Measurements from ENCODE around the gene TCERG1L. TPM values are rescaled to one million over a fixed set of nuclear protein-coding genes. Genes with fewer than 3 reads are reported as not detected.

Gene TCERG1L
- total and polyA plus RNA-seq, 5 donors from 2014 or later = not detected

DNA sequence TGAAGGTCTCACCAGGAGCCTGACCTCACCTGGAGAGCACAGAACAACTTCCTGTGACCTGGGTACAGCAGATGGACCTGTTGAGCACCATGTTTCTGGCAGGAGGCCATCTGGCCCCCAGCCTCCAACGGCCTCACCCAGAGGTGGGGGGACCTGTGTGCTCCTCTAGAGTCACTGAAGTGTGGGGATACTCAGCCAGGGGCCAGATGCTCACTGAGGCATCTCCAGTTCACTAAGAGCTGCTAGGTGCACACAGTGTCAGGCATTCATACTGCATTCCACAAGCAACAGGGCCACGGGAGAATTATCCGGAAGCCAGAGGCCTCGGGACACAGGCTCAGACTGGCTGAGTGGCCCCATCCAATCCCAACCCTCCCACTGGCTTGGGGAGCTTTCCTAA is 161.4 kb downstream of the TCERG1L start:
- DNase-seq (no peak), ATAC-seq (ENCODE audit: low read depth in 2 of 2) (no peak)
- Mint-ChIP-seq H3K9me3 (peaks cover 0 to 14% (median 6%) of the 10 kb centered on the region in 7 donors), H3K27ac (no peak overlapping the region), H3K4me1 (no peaks in the 10 kb centered on the region), H3K27me3 (peaks cover 5% of the 10 kb centered on the region), H3K36me3 (no peaks in the 10 kb centered on the region), H3K4me3 (no peak overlapping the region)
- no peaks in the 10 kb centered on the region for H3K4me1 ChIP-seq (ENCODE audit: control insufficient read depth, insufficient read depth, low read length, poor library complexity, severe bottlenecking)
- no peak overlapping the region for H3K4me3 ChIP-seq (ENCODE audit: low read depth, low read length)
- H3K36me3 ChIP-seq (ENCODE audit: control insufficient read depth, insufficient read depth, low read length) = no peaks in the 10 kb centered on the region
- peaks cover 0 to 3% of the 10 kb centered on the region in 2 experiments for H3K9me3 ChIP-seq (ENCODE audit: control insufficient read depth in 2 of 2, low read length in 2 of 2)
- no peaks in the 10 kb centered on the region for H3K27me3 ChIP-seq (ENCODE audit: control insufficient read depth, insufficient read depth, low read length)
- H3K27ac ChIP-seq (ENCODE audit: insufficient read depth, low read length, poor library complexity, severe bottlenecking) = no peak overlapping the region

DNA sequence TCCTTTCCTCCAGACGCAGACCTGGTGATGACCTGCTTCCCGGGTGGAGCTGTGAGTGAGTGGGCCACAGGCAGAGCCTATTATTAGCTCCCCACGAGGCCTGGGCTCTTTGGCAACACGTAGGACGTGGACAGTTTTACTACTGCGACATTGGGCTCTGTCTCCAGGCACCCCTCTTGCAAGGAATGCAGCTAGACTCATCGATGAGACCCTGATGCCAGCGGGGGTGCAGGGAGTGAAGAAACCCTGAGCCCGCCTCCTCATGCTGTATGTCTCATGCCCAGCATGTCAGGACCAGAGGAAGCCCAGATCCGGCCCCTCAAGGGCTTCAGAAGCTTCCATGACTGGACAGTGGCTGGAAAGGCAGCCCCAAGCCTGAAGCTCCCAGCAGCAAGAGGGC is 161.9 kb downstream of the TCERG1L start:
- Mint-ChIP-seq H3K27me3 (peaks cover 5% of the 10 kb centered on the region), H3K4me1 (no peaks in the 10 kb centered on the region), H3K4me3 (no peak overlapping the region), H3K9me3 (peaks cover 0 to 14% (median 6%) of the 10 kb centered on the region in 7 donors), H3K36me3 (no peaks in the 10 kb centered on the region), H3K27ac (no peak overlapping the region)
- DNase-seq (no peak), ATAC-seq (ENCODE audit: low read depth in 2 of 2) (no peak)
- H3K9me3 ChIP-seq (ENCODE audit: control insufficient read depth in 2 of 2, low read length in 2 of 2) = peaks cover 0 to 3% of the 10 kb centered on the region in 2 experiments
- H3K4me3 ChIP-seq (ENCODE audit: low read depth, low read length) = no peak overlapping the region
- no peak overlapping the region for H3K27ac ChIP-seq (ENCODE audit: insufficient read depth, low read length, poor library complexity, severe bottlenecking)
- no peaks in the 10 kb centered on the region for H3K36me3 ChIP-seq (ENCODE audit: control insufficient read depth, insufficient read depth, low read length)
- H3K27me3 ChIP-seq (ENCODE audit: control insufficient read depth, insufficient read depth, low read length) = no peaks in the 10 kb centered on the region
- no peaks in the 10 kb centered on the region for H3K4me1 ChIP-seq (ENCODE audit: control insufficient read depth, insufficient read depth, low read length, poor library complexity, severe bottlenecking)

DNA sequence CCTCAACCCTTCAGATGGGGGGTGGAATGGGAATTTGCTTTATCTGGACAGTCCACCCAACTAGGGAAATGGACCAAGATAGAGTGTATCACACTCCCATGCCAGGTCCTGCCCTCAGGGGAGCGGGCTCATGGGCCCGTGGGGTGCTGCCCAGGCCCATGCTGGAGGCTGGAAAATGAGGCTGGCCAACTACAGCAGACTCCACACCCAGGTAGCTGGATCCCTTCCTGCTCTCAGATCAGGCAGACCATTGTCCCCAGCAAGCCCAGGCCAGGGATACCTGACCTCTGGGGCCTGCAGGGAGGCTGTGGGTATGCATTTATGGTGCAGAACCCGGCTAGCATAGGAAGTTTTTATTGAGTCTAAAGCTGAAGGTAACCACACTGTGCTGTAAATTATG is 162.4 kb downstream of the TCERG1L start:
- Mint-ChIP-seq H3K27ac (no peak overlapping the region), H3K4me1 (no peaks in the 10 kb centered on the region), H3K36me3 (no peaks in the 10 kb centered on the region), H3K27me3 (peaks cover 5% of the 10 kb centered on the region), H3K9me3 (peaks cover 0 to 14% (median 6%) of the 10 kb centered on the region in 7 donors), H3K4me3 (no peak overlapping the region)
- DNase-seq (no peak), ATAC-seq (ENCODE audit: low read depth in 2 of 2) (no peak)
- Histone ChIP-seq H3K9me3 (ENCODE audit: control insufficient read depth in 2 of 2, low read length in 2 of 2) (peaks cover 0 to 3% of the 10 kb centered on the region in 2 experiments), H3K27ac (ENCODE audit: insufficient read depth, low read length, poor library complexity, severe bottlenecking) (no peak overlapping the region), H3K36me3 (ENCODE audit: control insufficient read depth, insufficient read depth, low read length) (no peaks in the 10 kb centered on the region), H3K27me3 (ENCODE audit: control insufficient read depth, insufficient read depth, low read length) (no peaks in the 10 kb centered on the region), H3K4me1 (ENCODE audit: control insufficient read depth, insufficient read depth, low read length, poor library complexity, severe bottlenecking) (no peaks in the 10 kb centered on the region), H3K4me3 (ENCODE audit: low read depth, low read length) (no peak overlapping the region)

DNA sequence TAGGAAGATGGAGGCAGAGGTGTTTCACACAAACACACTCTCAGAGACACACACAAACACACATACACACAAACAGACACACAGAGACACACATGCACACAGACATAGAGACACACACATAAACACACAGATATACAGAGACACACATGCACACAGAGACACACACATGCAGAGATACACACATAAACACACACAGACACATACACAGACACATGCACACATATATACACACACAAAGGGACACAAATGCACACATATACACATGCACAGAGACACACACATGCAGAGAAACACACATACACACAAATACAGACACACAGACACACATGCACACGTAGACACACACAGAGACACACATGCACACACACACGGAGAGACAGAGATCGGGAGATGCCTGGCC is 163.3 kb downstream of the TCERG1L start:
- H3K36me3 ChIP-seq (ENCODE audit: control insufficient read depth, insufficient read depth, low read length) = no peaks in the 10 kb centered on the region
- H3K9me3 Mint-ChIP-seq = peaks cover 4 to 14% (median 8%) of the 10 kb centered on the region in 7 donors
- no peaks in the 10 kb centered on the region for H3K36me3 Mint-ChIP-seq
- H3K4me1 ChIP-seq (ENCODE audit: control insufficient read depth, insufficient read depth, low read length, poor library complexity, severe bottlenecking) = no peaks in the 10 kb centered on the region
- ATAC-seq (ENCODE audit: low read depth in 2 of 2) = no peak
- no peak overlapping the region for H3K4me3 ChIP-seq (ENCODE audit: low read depth, low read length)
- DNase-seq = no peak
- no peaks in the 10 kb centered on the region for H3K27me3 ChIP-seq (ENCODE audit: control insufficient read depth, insufficient read depth, low read length)
- H3K9me3 ChIP-seq (ENCODE audit: control insufficient read depth in 2 of 2, low read length in 2 of 2) = peaks cover 0 to 3% of the 10 kb centered on the region in 2 experiments
- peaks cover 5% of the 10 kb centered on the region for H3K27me3 Mint-ChIP-seq
- no peak overlapping the region for H3K27ac ChIP-seq (ENCODE audit: insufficient read depth, low read length, poor library complexity, severe bottlenecking)
- H3K4me3 Mint-ChIP-seq = no peak overlapping the region
- no peaks in the 10 kb centered on the region for H3K4me1 Mint-ChIP-seq
- H3K27ac Mint-ChIP-seq = no peak overlapping the region

DNA sequence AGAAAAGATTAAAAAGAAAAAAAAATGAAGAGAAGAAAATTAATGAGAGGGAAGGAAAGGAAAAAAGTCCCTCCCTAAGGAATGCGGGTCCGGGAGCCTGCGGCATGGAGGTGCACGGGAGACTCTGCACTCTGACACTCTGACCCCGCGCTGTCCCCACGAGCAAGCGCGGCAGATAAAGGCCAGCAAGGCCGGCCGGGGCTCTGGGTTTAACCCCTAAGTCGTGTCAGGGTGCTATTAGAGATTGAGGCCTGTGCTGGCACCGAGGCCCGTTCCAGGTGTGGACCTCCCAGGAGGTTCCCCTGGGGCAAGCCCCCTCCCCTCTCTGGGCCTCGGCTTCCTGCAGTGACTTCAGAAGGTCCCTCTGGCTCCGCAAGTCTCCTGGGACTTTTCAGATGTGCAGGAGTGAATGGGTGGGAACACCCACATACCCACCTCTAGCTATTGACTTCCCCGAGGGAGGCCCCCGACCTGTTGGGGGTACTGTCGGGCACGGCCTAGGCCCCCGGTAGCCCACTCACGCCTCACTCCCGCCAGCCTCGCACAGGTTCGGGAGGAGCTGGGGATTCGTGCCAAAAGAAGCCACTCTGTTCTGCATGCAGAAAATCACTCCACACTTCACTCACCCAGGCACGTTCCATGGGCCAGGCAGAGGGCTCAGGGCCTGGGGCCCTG is 164.1 kb downstream of the TCERG1L start:
- no peak for DNase-seq
- Histone ChIP-seq H3K4me1 (ENCODE audit: control insufficient read depth, insufficient read depth, low read length, poor library complexity, severe bottlenecking) (no peaks in the 10 kb centered on the region), H3K27ac (ENCODE audit: insufficient read depth, low read length, poor library complexity, severe bottlenecking) (no peak overlapping the region), H3K27me3 (ENCODE audit: control insufficient read depth, insufficient read depth, low read length) (no peaks in the 10 kb centered on the region), H3K9me3 (ENCODE audit: control insufficient read depth in 2 of 2, low read length in 2 of 2) (no peaks in the 10 kb centered on the region), H3K36me3 (ENCODE audit: control insufficient read depth, insufficient read depth, low read length) (no peaks in the 10 kb centered on the region), H3K4me3 (ENCODE audit: low read depth, low read length) (no peak overlapping the region)
- H3K36me3 Mint-ChIP-seq = no peaks in the 10 kb centered on the region
- ATAC-seq (ENCODE audit: low read depth in 2 of 2) = no peak
- no peak overlapping the region for H3K4me3 Mint-ChIP-seq
- H3K27me3 Mint-ChIP-seq = no peaks in the 10 kb centered on the region
- no peaks in the 10 kb centered on the region for H3K4me1 Mint-ChIP-seq
- peaks cover 3 to 9% (median 4%) of the 10 kb centered on the region in 7 donors for H3K9me3 Mint-ChIP-seq
- no peak overlapping the region for H3K27ac Mint-ChIP-seq

DNA sequence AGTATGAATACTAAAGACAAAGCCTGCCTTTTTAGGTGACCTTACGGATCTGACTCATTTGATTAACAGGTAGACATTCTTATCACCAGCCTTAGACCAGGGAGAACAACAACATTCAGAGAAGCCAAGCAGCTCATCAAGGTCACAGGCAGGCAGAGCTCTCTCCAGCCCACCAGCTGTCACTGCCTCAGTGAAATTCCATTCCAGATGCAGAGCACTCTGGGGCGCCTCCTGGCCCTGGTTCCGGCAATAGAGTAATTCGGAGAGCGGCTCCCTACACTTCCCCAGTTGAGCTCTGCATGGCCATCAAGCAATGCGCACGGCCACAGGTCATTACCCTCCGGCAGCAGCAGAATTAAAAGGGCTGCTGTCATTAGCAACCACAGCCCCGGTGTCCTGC is 164.7 kb downstream of the TCERG1L start:
- H3K27ac Mint-ChIP-seq = no peak overlapping the region
- DNase-seq (no peak), ATAC-seq (ENCODE audit: low read depth in 2 of 2) (no peak)
- Histone ChIP-seq H3K27me3 (ENCODE audit: control insufficient read depth, insufficient read depth, low read length) (no peaks in the 10 kb centered on the region), H3K9me3 (ENCODE audit: control insufficient read depth in 2 of 2, low read length in 2 of 2) (no peaks in the 10 kb centered on the region), H3K4me3 (ENCODE audit: low read depth, low read length) (no peak overlapping the region), H3K4me1 (ENCODE audit: control insufficient read depth, insufficient read depth, low read length, poor library complexity, severe bottlenecking) (no peaks in the 10 kb centered on the region), H3K27ac (ENCODE audit: insufficient read depth, low read length, poor library complexity, severe bottlenecking) (no peak overlapping the region), H3K36me3 (ENCODE audit: control insufficient read depth, insufficient read depth, low read length) (no peaks in the 10 kb centered on the region)
- no peaks in the 10 kb centered on the region for H3K27me3 Mint-ChIP-seq
- no peaks in the 10 kb centered on the region for H3K4me1 Mint-ChIP-seq
- peaks cover 0 to 5% (median 1%) of the 10 kb centered on the region in 7 donors for H3K9me3 Mint-ChIP-seq
- H3K36me3 Mint-ChIP-seq = no peaks in the 10 kb centered on the region
- no peak overlapping the region for H3K4me3 Mint-ChIP-seq

DNA sequence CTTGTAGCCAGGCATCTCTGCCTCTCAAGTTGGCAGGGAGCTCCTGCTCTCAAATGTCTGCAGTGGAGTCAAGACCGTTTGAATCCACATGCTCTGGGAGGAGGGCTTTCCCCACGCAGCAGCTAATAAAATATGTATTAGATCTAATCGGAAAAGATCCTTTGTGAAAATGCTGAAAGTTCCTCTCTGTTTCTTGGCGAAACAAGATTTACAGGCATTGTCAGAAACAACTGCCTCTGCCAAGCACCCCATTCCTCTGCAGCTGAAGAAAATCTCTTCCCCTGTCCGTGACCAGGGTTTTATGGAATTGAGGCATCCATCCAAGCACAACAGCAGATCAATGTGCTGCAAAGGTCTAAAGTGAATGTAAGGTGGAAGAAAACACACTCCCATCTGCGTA is 165.8 kb downstream of the TCERG1L start:
- Histone ChIP-seq H3K4me1 (ENCODE audit: control insufficient read depth, insufficient read depth, low read length, poor library complexity, severe bottlenecking) (no peaks in the 10 kb centered on the region), H3K27ac (ENCODE audit: insufficient read depth, low read length, poor library complexity, severe bottlenecking) (no peak overlapping the region), H3K27me3 (ENCODE audit: control insufficient read depth, insufficient read depth, low read length) (no peaks in the 10 kb centered on the region), H3K36me3 (ENCODE audit: control insufficient read depth, insufficient read depth, low read length) (no peaks in the 10 kb centered on the region), H3K4me3 (ENCODE audit: low read depth, low read length) (no peak overlapping the region), H3K9me3 (ENCODE audit: control insufficient read depth in 2 of 2, low read length in 2 of 2) (no peaks in the 10 kb centered on the region)
- no peak overlapping the region for H3K4me3 Mint-ChIP-seq
- H3K27ac Mint-ChIP-seq = no peak overlapping the region
- peaks cover 0 to 5% (median 1%) of the 10 kb centered on the region in 7 donors for H3K9me3 Mint-ChIP-seq
- no peak for DNase-seq
- ATAC-seq (ENCODE audit: low read depth in 2 of 2) = no peak
- no peaks in the 10 kb centered on the region for H3K27me3 Mint-ChIP-seq
- no peaks in the 10 kb centered on the region for H3K4me1 Mint-ChIP-seq
- no peaks in the 10 kb centered on the region for H3K36me3 Mint-ChIP-seq

DNA sequence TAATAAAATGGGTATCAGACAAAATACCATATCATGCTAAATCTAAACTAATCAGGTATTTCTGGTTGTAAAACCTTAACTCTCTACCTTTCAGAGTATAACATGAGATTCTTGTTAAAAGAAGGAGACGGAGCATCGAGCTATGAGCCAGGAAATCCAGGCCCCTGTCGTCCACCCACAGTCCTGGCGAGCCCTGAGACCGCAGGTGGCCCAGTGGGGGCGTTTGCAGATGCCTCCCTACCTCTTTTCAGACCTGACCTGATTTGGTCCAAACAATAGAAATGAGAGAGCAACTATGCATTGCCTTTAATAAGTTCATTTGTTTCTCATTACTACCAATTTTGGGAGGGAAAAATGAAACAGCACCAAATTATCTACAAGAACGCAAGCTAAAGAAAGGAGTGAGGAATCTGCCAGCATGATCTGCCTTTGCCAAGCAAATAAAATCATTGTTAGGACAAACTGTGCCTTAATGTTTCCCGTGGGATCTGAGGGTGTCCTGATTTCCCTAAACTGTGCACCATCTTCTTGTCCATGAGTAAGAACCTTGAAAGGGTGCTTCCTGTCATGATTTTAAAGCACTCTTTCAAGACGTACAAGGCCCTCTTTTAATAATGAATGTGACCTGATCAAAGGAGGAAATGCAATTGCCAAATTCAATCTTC is 166.7 kb downstream of the TCERG1L start:
- ATAC-seq (ENCODE audit: low read depth in 2 of 2) (no peak), DNase-seq (no peak)
- no peak overlapping the region for H3K4me3 Mint-ChIP-seq
- no peaks in the 10 kb centered on the region for H3K27me3 Mint-ChIP-seq
- Histone ChIP-seq H3K9me3 (ENCODE audit: control insufficient read depth in 2 of 2, low read length in 2 of 2) (no peaks in the 10 kb centered on the region), H3K27me3 (ENCODE audit: control insufficient read depth, insufficient read depth, low read length) (no peaks in the 10 kb centered on the region), H3K27ac (ENCODE audit: insufficient read depth, low read length, poor library complexity, severe bottlenecking) (no peak overlapping the region), H3K36me3 (ENCODE audit: control insufficient read depth, insufficient read depth, low read length) (no peaks in the 10 kb centered on the region), H3K4me3 (ENCODE audit: low read depth, low read length) (no peak overlapping the region), H3K4me1 (ENCODE audit: control insufficient read depth, insufficient read depth, low read length, poor library complexity, severe bottlenecking) (no peaks in the 10 kb centered on the region)
- H3K4me1 Mint-ChIP-seq = no peaks in the 10 kb centered on the region
- H3K27ac Mint-ChIP-seq = no peak overlapping the region
- no peaks in the 10 kb centered on the region for H3K36me3 Mint-ChIP-seq
- H3K9me3 Mint-ChIP-seq = peaks cover 0 to 5% (median 0%) of the 10 kb centered on the region in 7 donors
